Regular cardiac myocyte (primary cell): ENCODE data around the gene DIP2C. TPM values are rescaled to one million over a fixed set of nuclear protein-coding genes. Genes with fewer than 3 reads are reported as not detected.

Source experiments
- total RNA-seq: library from RNA; depleted of rRNA; stranded (reverse); fragments of >200 nt; gene quantifications from 2 replicates; pipeline ENCODE4 v1.2.3, GENCODE V29; 2014

The DIP2C gene, protein sequence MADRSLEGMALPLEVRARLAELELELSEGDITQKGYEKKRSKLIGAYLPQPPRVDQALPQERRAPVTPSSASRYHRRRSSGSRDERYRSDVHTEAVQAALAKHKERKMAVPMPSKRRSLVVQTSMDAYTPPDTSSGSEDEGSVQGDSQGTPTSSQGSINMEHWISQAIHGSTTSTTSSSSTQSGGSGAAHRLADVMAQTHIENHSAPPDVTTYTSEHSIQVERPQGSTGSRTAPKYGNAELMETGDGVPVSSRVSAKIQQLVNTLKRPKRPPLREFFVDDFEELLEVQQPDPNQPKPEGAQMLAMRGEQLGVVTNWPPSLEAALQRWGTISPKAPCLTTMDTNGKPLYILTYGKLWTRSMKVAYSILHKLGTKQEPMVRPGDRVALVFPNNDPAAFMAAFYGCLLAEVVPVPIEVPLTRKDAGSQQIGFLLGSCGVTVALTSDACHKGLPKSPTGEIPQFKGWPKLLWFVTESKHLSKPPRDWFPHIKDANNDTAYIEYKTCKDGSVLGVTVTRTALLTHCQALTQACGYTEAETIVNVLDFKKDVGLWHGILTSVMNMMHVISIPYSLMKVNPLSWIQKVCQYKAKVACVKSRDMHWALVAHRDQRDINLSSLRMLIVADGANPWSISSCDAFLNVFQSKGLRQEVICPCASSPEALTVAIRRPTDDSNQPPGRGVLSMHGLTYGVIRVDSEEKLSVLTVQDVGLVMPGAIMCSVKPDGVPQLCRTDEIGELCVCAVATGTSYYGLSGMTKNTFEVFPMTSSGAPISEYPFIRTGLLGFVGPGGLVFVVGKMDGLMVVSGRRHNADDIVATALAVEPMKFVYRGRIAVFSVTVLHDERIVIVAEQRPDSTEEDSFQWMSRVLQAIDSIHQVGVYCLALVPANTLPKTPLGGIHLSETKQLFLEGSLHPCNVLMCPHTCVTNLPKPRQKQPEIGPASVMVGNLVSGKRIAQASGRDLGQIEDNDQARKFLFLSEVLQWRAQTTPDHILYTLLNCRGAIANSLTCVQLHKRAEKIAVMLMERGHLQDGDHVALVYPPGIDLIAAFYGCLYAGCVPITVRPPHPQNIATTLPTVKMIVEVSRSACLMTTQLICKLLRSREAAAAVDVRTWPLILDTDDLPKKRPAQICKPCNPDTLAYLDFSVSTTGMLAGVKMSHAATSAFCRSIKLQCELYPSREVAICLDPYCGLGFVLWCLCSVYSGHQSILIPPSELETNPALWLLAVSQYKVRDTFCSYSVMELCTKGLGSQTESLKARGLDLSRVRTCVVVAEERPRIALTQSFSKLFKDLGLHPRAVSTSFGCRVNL (N-terminal part only)
- 6.7 and 7.9 TPM in 2 replicates for total RNA-seq

DNA sequence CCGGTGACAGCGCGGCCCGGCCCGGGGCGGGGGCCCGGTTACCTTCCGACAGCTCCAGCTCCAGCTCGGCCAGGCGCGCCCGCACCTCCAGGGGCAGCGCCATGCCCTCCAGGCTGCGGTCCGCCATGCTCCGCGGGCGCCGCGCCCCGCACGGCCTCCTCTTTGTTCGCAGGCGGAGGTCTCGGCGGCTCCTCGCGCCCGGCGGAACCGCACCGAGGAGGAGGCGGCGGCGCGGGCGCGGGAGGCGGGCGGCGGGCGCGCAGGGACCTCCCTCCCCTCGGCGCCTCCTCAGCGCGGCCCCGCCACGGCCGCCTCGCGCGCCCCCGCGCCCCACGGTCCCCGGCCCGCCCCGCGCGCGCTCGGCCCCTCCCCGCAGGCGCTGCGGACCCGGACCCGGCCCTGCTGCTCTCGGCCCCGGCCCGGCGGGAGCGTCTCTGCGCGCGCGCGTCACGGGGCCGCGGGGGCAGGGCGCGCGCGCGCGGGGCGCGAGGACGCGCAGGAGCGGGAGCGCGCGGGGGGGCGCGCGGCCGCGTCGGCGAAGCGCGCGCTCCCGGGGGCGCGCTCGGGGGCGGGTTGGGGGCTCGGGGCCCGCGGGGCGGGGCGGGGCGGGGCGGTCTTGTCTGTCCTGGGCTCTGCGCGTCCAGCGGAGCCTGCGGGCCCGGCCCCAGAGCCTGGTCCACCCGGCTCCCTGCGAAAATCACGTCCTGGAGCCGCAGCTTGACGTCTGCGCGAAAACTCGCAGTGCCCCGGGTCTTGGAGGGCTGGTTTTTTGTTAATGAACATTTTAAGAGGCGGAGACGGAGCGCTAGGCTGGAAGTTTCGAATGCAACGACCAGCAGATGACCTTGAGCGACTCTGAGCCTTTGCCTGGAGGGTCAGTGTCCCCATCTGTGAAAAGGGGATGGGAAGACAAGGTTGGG is at the start of gene DIP2C:
Gene DIP2C, minus strand, starts transcription at position 217 of the 920 bp plus-strand sequence. Its CDS starts 90 bp downstream, at position 127.

Other genes with a start within 250 kb of the DIP2C start
- gene LARP4B, start 242.0 kb upstream of the DIP2C start, total RNA-seq = 16.1 and 32.0 TPM in 2 replicates